Progenitor cell of endocrine pancreas (in vitro differentiated cells): Measurements from ENCODE around the gene CA7. TPM values are rescaled to one million over a fixed set of nuclear protein-coding genes. Genes with fewer than 3 reads are reported as not detected.

Source experiments
- DNase-seq: peaks from one replicate; pipeline ENCODE4 v3.0.0; 2021; ENCODE audit warnings: low spot score; ENCODE audit not compliant: unreplicated experiment
- H3K27ac Mint-ChIP-seq: 2 replicates; pipeline ENCODE4 v1.8.0; 2021; ENCODE audit warnings: mild to moderate bottlenecking, moderate library complexity, mixed read lengths
- H3K27me3 Mint-ChIP-seq: 2 replicates; pipeline ENCODE4 v1.8.0; 2021; ENCODE audit warnings: mixed read lengths
- H3K36me3 Mint-ChIP-seq: 2 replicates; pipeline ENCODE4 v1.8.0; 2022; ENCODE audit warnings: mixed read lengths; ENCODE audit not compliant: insufficient read depth
- H3K4me1 Mint-ChIP-seq: 2 replicates; pipeline ENCODE4 v1.8.0; 2021; ENCODE audit warnings: low read depth, mixed read lengths
- H3K4me3 Mint-ChIP-seq: 2 replicates; pipeline ENCODE4 v1.8.0; 2021; ENCODE audit warnings: low read depth, mild to moderate bottlenecking, moderate library complexity, mixed read lengths
- H3K9me3 Mint-ChIP-seq: 2 replicates; pipeline ENCODE4 v1.8.0; 2021; ENCODE audit warnings: low read depth, mixed read lengths
- total RNA-seq: library from RNA; stranded (reverse); gene quantifications from 2 replicates; pipeline ENCODE4 v1.2.1, GENCODE V29; 2021
- TF ChIP-seq, protein P1 (sequence below): fragments of 200-600 bp; sonication (generic); IDR thresholded peaks from one replicate; pipeline ENCODE4 v1.5.0; 2021; ENCODE audit warnings: antibody characterized with exemption, mild to moderate bottlenecking; ENCODE audit not compliant: unreplicated experiment

Gene CA7
- total RNA-seq, 1 donor from 2014 or later: not detected

DNA sequence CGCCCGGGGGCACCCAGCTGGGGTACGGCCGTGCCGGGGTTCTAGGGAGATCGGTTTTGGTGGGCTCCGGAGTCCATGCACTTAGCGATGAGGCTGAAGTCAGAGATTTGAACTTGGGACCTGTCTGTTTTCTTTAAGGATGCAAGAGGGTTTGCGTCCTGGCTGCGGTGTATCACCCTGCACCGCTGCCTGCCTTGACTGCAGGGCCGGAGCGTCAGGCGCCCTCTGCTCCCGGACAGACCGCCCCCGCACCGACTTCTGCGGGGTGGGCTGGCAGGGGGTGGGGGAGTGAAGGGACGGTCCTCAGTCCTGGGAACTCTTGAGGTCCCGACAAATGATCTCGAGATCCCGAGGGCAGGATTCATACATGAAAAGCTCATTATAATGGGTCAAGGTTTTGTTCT, 36.8 kb downstream of the CA7 start:
- peaks cover 6% of the 10 kb centered on the region for H3K4me1 Mint-ChIP-seq
- TF ChIP-seq, protein P1, sequence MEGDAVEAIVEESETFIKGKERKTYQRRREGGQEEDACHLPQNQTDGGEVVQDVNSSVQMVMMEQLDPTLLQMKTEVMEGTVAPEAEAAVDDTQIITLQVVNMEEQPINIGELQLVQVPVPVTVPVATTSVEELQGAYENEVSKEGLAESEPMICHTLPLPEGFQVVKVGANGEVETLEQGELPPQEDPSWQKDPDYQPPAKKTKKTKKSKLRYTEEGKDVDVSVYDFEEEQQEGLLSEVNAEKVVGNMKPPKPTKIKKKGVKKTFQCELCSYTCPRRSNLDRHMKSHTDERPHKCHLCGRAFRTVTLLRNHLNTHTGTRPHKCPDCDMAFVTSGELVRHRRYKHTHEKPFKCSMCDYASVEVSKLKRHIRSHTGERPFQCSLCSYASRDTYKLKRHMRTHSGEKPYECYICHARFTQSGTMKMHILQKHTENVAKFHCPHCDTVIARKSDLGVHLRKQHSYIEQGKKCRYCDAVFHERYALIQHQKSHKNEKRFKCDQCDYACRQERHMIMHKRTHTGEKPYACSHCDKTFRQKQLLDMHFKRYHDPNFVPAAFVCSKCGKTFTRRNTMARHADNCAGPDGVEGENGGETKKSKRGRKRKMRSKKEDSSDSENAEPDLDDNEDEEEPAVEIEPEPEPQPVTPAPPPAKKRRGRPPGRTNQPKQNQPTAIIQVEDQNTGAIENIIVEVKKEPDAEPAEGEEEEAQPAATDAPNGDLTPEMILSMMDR: no peak
- no peaks in the 10 kb centered on the region for H3K9me3 Mint-ChIP-seq
- H3K27ac Mint-ChIP-seq: no peak overlapping the region
- H3K4me3 Mint-ChIP-seq: peak overlapping the region; percentile 89
- H3K36me3 Mint-ChIP-seq: peaks cover 4% of the 10 kb centered on the region
- no peak for DNase-seq
- H3K27me3 Mint-ChIP-seq: peaks cover 14% of the 10 kb centered on the region

DNA sequence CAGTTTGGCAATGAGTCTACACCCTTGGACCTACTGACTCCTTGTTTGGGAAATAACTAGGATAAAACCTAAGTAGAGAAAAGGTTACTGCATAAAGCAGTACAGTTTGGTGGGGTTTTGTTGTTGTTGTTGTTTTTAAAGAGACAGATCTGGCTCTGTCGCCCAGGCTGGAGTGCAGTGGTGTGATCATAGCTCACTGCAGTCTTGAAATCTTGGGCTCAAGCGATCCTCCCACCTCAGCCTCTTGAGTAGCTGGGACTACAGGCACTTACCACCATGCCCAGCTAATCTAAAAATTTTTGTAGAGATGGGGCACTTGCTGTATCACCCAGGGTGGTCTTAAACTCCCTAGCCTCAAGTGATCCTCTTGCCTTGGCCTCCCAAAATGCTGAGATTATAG, 37.3 kb downstream of the CA7 start:
- Mint-ChIP-seq H3K36me3 (peaks cover 4% of the 10 kb centered on the region), H3K9me3 (no peaks in the 10 kb centered on the region), H3K27ac (no peak overlapping the region), H3K4me1 (peaks cover 6% of the 10 kb centered on the region), H3K4me3 (peak overlapping the region; percentile 49), H3K27me3 (peaks cover 12% of the 10 kb centered on the region)
- TF ChIP-seq, protein P1: no peak
- no peak for DNase-seq

DNA sequence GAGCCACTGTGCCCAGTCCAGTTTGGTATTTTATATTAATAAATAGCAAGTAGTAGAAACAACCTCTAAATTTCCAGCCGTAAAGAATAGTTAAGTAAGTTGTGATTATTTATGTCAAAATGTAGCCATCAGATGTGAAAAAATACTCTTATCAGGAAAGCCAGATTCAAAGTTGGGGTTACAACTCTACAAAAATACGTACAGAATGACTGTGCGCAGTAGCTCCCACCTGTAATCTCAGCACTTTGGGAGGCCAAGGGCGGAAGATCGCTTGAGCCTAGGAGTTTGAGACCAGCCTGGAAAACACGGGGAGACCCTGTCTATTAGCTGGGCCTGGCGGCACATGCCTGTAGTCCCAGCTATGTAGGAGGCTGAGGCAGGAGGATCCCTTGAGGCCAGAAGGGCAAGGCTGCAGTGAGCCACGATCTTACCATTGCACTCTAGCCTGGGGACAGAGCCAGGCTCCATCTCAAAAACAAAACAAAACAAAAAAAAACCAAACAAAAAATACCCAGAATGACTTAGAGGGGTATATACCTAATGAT, 37.8 kb downstream of the CA7 start:
- TF ChIP-seq, protein P1: no peak
- Mint-ChIP-seq H3K27ac (no peak overlapping the region), H3K4me1 (peaks cover 6% of the 10 kb centered on the region), H3K27me3 (peaks cover 12% of the 10 kb centered on the region), H3K4me3 (peak overlapping the region; percentile 49), H3K9me3 (no peaks in the 10 kb centered on the region), H3K36me3 (peaks cover 4% of the 10 kb centered on the region)
- no peak for DNase-seq

DNA sequence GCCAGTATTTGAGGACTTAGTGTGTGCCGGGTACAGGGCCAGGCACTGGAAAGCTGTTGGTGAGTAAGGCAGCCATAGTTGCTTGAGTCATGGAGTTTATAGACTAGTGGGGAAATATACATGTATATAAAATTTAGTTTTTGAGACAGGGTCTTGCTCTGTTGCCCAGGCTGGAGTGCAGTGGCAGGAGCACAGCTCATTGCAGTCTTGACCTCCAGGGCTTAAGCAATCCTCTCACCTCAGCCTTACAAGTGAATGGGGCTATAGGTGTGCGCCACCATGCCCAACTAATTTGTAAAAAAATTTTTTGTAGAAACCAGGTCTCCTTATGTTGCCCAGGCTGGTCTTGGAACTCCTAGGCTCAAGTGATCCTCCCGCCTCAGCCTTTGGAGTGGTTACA, 38.5 kb downstream of the CA7 start:
- no peaks in the 10 kb centered on the region for H3K9me3 Mint-ChIP-seq
- H3K36me3 Mint-ChIP-seq: peaks cover 4% of the 10 kb centered on the region
- peaks cover 6% of the 10 kb centered on the region for H3K4me1 Mint-ChIP-seq
- H3K27me3 Mint-ChIP-seq: peaks cover 12% of the 10 kb centered on the region
- H3K27ac Mint-ChIP-seq: no peak overlapping the region
- TF ChIP-seq, protein P1: no peak
- no peak for DNase-seq
- H3K4me3 Mint-ChIP-seq: no peak overlapping the region

DNA sequence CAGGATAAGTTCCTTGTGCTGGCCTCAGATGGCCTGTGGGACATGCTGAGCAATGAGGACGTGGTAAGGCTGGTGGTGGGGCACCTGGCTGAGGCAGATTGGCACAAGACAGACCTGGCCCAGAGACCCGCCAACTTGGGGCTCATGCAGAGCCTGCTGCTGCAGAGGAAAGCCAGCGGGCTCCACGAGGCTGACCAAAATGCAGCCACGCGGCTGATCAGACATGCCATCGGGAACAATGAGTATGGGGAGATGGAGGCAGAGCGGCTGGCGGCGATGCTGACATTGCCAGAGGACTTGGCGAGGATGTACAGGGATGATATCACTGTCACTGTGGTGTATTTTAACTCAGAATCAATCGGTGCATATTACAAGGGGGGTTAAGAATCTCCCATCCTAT, 41.3 kb downstream of the CA7 start:
- Mint-ChIP-seq H3K36me3 (peaks cover 4% of the 10 kb centered on the region), H3K27me3 (no peaks in the 10 kb centered on the region), H3K4me1 (peaks cover 1% of the 10 kb centered on the region), H3K9me3 (no peaks in the 10 kb centered on the region), H3K4me3 (no peak overlapping the region), H3K27ac (no peak overlapping the region)
- TF ChIP-seq, protein P1: no peak
- DNase-seq: no peak
